Ishikawa (cell line): Measurements from ENCODE around the gene PI4K2A.

ENCODE experiments used
- CEBPB ChIP-seq: IDR thresholded peaks from 2 replicates; pipeline ENCODE4 v1.6.1; 2012
- CREB1 ChIP-seq: IDR thresholded peaks from 2 replicates; pipeline ENCODE4 v1.6.1; 2012; ENCODE audit warnings: low read depth
- EGR1 ChIP-seq: IDR thresholded peaks from 2 replicates; pipeline ENCODE4 v1.6.1; 2012
- EP300 ChIP-seq: IDR thresholded peaks from 2 replicates; pipeline ENCODE4 v1.6.1; 2012; ENCODE audit warnings: borderline replicate concordance
- FOXM1 ChIP-seq: IDR thresholded peaks from 2 replicates; pipeline ENCODE4 v1.6.1; 2012; ENCODE audit warnings: low read depth, borderline replicate concordance
- NFIC ChIP-seq: IDR thresholded peaks from 2 replicates; pipeline ENCODE4 v1.6.1; 2012
- RAD21 ChIP-seq: IDR thresholded peaks from 2 replicates; pipeline ENCODE4 v1.6.1; 2012; ENCODE audit warnings: low read depth
- TAF1 ChIP-seq: IDR thresholded peaks from 2 replicates; pipeline ENCODE4 v1.6.1; 2012; ENCODE audit warnings: low read depth, mild to moderate bottlenecking
- TCF12 ChIP-seq: IDR thresholded peaks from 2 replicates; pipeline ENCODE4 v1.6.1; 2012; ENCODE audit warnings: low read depth
- TEAD4 ChIP-seq: IDR thresholded peaks from 2 replicates; pipeline ENCODE4 v1.6.1; 2012
- YY1 ChIP-seq: IDR thresholded peaks from 2 replicates; pipeline ENCODE4 v1.6.1; 2012; ENCODE audit warnings: low read depth
- ZBTB7A ChIP-seq: IDR thresholded peaks from 2 replicates; pipeline ENCODE4 v1.6.1; 2012; ENCODE audit warnings: low read depth
- TF ChIP-seq, protein P1 (sequence below): IDR thresholded peaks from 2 replicates; pipeline ENCODE4 v1.6.1; 2012
- TF ChIP-seq, protein P2 (sequence below): IDR thresholded peaks from 2 replicates; pipeline ENCODE4 v1.6.1; 2012; ENCODE audit warnings: low read depth, mild to moderate bottlenecking
- TF ChIP-seq, protein P3 (sequence below): IDR thresholded peaks from 2 replicates; pipeline ENCODE4 v1.6.1; 2012

Gene PI4K2A

DNA sequence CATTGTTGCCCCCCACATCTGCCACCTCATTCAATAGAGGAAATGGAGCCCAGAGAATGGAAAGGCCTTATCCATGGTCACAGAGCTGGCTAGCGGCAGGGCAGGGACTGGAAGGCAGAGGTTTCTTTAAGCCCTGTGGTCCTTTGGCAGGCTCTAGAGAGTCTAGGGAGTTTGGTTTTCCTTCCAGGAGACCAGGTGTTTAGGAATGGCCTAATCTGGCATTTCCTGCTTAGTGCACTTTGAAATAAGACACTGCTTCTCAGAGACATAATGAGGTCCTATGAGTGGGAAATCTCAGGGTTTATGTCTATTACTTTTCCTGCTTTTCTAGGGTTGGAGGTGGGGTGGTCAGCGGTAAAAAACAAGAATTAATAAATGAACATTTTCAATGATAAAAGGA is 79.1 kb downstream of the PI4K2A start:
- TF ChIP-seq, protein P1, sequence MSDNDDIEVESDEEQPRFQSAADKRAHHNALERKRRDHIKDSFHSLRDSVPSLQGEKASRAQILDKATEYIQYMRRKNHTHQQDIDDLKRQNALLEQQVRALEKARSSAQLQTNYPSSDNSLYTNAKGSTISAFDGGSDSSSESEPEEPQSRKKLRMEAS, result no peak
- no peak for TF ChIP-seq TEAD4
- no peak for TF ChIP-seq FOXM1
- TF ChIP-seq YY1, result no peak
- TF ChIP-seq EGR1, result no peak
- no peak for TF ChIP-seq TAF1
- TF ChIP-seq, protein P2, sequence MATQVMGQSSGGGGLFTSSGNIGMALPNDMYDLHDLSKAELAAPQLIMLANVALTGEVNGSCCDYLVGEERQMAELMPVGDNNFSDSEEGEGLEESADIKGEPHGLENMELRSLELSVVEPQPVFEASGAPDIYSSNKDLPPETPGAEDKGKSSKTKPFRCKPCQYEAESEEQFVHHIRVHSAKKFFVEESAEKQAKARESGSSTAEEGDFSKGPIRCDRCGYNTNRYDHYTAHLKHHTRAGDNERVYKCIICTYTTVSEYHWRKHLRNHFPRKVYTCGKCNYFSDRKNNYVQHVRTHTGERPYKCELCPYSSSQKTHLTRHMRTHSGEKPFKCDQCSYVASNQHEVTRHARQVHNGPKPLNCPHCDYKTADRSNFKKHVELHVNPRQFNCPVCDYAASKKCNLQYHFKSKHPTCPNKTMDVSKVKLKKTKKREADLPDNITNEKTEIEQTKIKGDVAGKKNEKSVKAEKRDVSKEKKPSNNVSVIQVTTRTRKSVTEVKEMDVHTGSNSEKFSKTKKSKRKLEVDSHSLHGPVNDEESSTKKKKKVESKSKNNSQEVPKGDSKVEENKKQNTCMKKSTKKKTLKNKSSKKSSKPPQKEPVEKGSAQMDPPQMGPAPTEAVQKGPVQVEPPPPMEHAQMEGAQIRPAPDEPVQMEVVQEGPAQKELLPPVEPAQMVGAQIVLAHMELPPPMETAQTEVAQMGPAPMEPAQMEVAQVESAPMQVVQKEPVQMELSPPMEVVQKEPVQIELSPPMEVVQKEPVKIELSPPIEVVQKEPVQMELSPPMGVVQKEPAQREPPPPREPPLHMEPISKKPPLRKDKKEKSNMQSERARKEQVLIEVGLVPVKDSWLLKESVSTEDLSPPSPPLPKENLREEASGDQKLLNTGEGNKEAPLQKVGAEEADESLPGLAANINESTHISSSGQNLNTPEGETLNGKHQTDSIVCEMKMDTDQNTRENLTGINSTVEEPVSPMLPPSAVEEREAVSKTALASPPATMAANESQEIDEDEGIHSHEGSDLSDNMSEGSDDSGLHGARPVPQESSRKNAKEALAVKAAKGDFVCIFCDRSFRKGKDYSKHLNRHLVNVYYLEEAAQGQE, result no peak
- TF ChIP-seq RAD21, result no peak
- no peak for TF ChIP-seq ZBTB7A
- TF ChIP-seq, protein P3, sequence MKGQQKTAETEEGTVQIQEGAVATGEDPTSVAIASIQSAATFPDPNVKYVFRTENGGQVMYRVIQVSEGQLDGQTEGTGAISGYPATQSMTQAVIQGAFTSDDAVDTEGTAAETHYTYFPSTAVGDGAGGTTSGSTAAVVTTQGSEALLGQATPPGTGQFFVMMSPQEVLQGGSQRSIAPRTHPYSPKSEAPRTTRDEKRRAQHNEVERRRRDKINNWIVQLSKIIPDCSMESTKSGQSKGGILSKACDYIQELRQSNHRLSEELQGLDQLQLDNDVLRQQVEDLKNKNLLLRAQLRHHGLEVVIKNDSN, result no peak
- no peak for TF ChIP-seq EP300
- TF ChIP-seq CEBPB, result no peak
- no peak for TF ChIP-seq NFIC
- TF ChIP-seq CREB1, result no peak
- no peak for TF ChIP-seq TCF12

DNA sequence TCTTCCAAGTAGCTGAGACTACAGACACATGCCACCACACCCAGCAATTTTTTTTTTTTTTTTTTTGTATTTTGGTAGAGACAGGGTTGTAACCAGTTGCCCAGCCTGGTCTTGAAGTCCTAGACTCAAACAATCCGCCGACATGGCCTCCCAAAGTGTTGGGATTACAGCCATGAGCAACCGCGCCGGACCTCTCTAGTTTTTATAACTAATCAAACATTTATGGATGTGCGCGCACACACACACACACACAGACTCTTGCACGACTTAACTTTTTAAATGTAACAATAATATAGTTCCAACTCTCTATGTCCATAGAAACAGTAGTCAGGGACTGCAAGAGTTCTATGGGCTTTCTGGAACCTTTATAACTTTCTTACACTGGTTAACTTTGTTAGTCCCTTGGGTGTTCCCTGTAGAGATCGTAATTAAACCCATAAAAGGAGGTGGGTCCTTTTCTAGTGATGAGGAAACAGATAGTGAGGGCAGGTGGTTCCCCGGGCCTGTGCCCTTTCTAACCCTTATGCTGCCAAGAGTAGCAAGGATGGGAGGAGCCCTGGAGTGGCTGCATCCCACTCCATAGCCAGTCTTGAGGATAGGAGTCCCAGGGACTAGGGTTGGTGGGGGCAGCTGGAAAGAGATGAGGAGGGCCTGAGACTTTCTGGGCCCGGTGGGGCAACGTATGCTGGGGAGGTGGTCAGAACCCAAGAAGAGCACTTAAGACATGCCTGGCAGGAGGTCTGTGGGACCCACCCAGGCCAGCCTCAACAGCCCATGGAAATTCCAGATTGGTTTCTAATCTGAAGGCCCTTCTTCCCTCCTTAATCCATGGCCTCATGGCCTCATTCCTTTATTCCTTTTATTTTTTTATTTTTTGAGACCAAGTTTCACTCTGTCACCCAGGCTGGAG is 81.7 kb downstream of the PI4K2A start:
- TF ChIP-seq EGR1 (no peak), EP300 (no peak), YY1 (no peak), ZBTB7A (no peak)
- TF ChIP-seq, protein P2, result no peak
- TF ChIP-seq, protein P1, result no peak

DNA sequence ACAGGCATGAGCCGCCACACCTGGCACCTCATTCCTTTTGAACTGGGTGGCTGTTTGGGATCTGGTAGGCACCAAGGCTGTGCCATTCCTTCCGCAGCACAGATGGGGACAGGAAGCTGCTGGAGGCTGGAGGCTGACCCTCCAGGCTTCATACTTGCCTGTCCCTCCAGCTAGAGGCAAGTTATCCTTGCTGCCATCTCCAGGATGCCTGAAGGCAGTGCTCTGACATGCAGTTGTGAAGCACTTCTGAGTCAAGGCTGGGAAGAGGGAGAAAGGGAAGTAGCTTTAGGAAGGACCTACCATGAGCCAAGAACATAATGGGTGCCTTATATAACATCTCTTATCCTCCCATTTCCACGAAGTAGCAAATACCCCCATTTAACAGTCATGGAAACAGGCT is 82.5 kb downstream of the PI4K2A start:
- TF ChIP-seq CEBPB (no peak), RAD21 (no peak), NFIC (no peak)
- TF ChIP-seq, protein P2, result no peak

DNA sequence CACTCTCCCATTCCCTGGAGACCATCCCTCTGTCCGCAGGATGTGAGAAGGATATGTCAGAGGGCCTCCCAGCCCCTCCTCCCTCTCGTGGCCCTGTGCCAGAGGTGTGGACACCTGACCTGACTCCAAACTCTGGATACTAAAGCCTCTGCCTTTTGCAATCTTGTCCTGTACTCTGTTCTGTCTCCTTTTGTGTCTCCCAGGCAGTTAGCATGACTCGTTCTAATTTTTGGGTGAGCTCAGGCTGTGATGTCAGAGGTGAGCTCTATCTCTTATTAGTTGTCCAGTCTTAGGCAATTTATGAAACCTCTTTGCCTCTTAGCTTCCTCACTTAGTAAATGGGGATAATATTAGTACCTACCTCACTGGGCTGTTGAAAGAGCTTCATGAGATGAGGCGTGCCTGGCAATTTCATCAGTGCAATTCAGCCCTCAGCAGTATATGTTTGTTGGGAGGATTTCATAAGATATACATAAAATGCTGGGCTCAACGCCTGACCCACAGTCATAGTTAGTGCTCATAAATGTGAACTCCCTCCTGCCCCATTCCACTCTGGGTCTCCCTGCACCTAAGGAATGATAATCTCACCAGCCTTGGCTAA is 84.0 kb downstream of the PI4K2A start:
- TF ChIP-seq TEAD4, result no peak
- TF ChIP-seq, protein P3, result no peak
